Hematopoietic multipotent progenitor cell treated with erythropoietin and hydrocortisone succinate and interleukin-3 and kit ligand, for 15 days (in vitro differentiated cells): ENCODE results near the gene NPTX1.

Experiments
- DNase-seq: peaks from one replicate; pipeline ENCODE4 v3.0.0-alpha.2; 2015; ENCODE audit warnings: low spot score

The NPTX1 gene

GRCh38 chr17:80478487-80479245 is 2.3 kb upstream of the NPTX1 start:
- no peak for DNase-seq

- no peak for DNase-seq
These were observed 1.5 kb upstream of the NPTX1 start for GRCh38 chr17:80477647-80478478.

- no peak for DNase-seq
These were observed 655 bp upstream of the NPTX1 start for GRCh38 chr17:80476877-80477646.

GRCh38 chr17:80474961-80475909 is 1.2 kb downstream of the NPTX1 start:
- DNase-seq = no peak

- DNase-seq = no peak
These were observed 2.0 kb downstream of the NPTX1 start for GRCh38 chr17:80474231-80474960.

- no peak for DNase-seq
These were observed 2.7 kb downstream of the NPTX1 start for GRCh38 chr17:80473701-80474100.

GRCh38 chr17:80472996-80473395 is 3.4 kb downstream of the NPTX1 start:
- no peak for DNase-seq

- no peak for DNase-seq
These were observed 4.5 kb downstream of the NPTX1 start for GRCh38 chr17:80471922-80472321.

GRCh38 chr17:80470603-80471002 is 5.8 kb downstream of the NPTX1 start:
- DNase-seq = no peak

- no peak for DNase-seq
These were observed 6.7 kb downstream of the NPTX1 start for GRCh38 chr17:80469667-80470066.

GRCh38 chr17:80468781-80469493 is 7.5 kb downstream of the NPTX1 start:
- no peak for DNase-seq

- DNase-seq = no peak
These were observed 8.2 kb downstream of the NPTX1 start for GRCh38 chr17:80468242-80468641.

- no peak for DNase-seq
These were observed 10.2 kb downstream of the NPTX1 start for GRCh38 chr17:80466188-80466705.

- DNase-seq = no peak
These were observed 11.0 kb downstream of the NPTX1 start for GRCh38 chr17:80465327-80465974.

- no peak for DNase-seq
These were observed 11.9 kb downstream of the NPTX1 start for GRCh38 chr17:80464486-80464885.

- DNase-seq = no peak
These were observed 12.5 kb downstream of the NPTX1 start for GRCh38 chr17:80463784-80464400.

GRCh38 chr17:80461528-80462160 is 14.8 kb downstream of the NPTX1 start:
- no peak for DNase-seq

GRCh38 chr17:80460429-80460834 is 16.0 kb downstream of the NPTX1 start:
- DNase-seq = no peak
